NCI-H2196 (cell line): ENCODE results near the gene CGNL1.

Experiments
- DNase-seq: peaks from one replicate; lab custom pipeline; 2025; ENCODE audit not compliant: unreplicated experiment; lab: John Stamatoyannopoulos, UW

The CGNL1 gene

GRCh38 chr15:57384024-57384423 is 7.7 kb downstream of the CGNL1 start:
- no peak for DNase-seq

- DNase-seq: no peak
Observed at GRCh38 chr15:57384816-57385215, 8.5 kb downstream of the CGNL1 start.

GRCh38 chr15:57385923-57386390 is 9.7 kb downstream of the CGNL1 start:
- DNase-seq: no peak

GRCh38 chr15:57386976-57387375 is 10.7 kb downstream of the CGNL1 start:
- no peak for DNase-seq

GRCh38 chr15:57387564-57388076 is 11.3 kb downstream of the CGNL1 start:
- DNase-seq: no peak

- DNase-seq: no peak
Observed at GRCh38 chr15:57388464-57388863, 12.2 kb downstream of the CGNL1 start.

- DNase-seq: no peak
Observed at GRCh38 chr15:57389991-57390390, 13.7 kb downstream of the CGNL1 start.

GRCh38 chr15:57390583-57390982 is 14.3 kb downstream of the CGNL1 start:
- DNase-seq: no peak

GRCh38 chr15:57391537-57391936 is 15.2 kb downstream of the CGNL1 start:
- no peak for DNase-seq

GRCh38 chr15:57393061-57393460 is 16.8 kb downstream of the CGNL1 start:
- no peak for DNase-seq

GRCh38 chr15:57395292-57395691 is 19.0 kb downstream of the CGNL1 start:
- no peak for DNase-seq

- DNase-seq: no peak
Observed at GRCh38 chr15:57398336-57398735, 22.0 kb downstream of the CGNL1 start.

- no peak for DNase-seq
Observed at GRCh38 chr15:57401546-57401945, 25.2 kb downstream of the CGNL1 start.

GRCh38 chr15:57403017-57403416 is 26.7 kb downstream of the CGNL1 start:
- no peak for DNase-seq

GRCh38 chr15:57403566-57404325 is 27.4 kb downstream of the CGNL1 start:
- no peak for DNase-seq

GRCh38 chr15:57405133-57405532 is 28.8 kb downstream of the CGNL1 start:
- DNase-seq: no peak

GRCh38 chr15:57406062-57406772 is 29.9 kb downstream of the CGNL1 start:
- DNase-seq: no peak

- no peak for DNase-seq
Observed at GRCh38 chr15:57410373-57410772, 34.1 kb downstream of the CGNL1 start.

GRCh38 chr15:57411945-57412768 is 35.9 kb downstream of the CGNL1 start:
- DNase-seq: no peak

- no peak for DNase-seq
Observed at GRCh38 chr15:57415602-57416001, 39.3 kb downstream of the CGNL1 start.

- DNase-seq: no peak
Observed at GRCh38 chr15:57418635-57419034, 42.3 kb downstream of the CGNL1 start.
